HG02571 (cell line): ENCODE results near the gene MTF2.

Experiments used
- ATAC-seq: cut with Tn5 transposase; IDR thresholded peaks from one replicate; pipeline ENCODE4 v1.9.1; 2021; ENCODE audit warnings: mild to moderate bottlenecking, moderate library complexity; ENCODE audit not compliant: unreplicated experiment

MTF2 gene

GRCh38 chr1:93081716-93082115 is 2.6 kb downstream of the MTF2 start:
- ATAC-seq, result no peak

GRCh38 chr1:93082313-93082712 is 3.2 kb downstream of the MTF2 start:
- ATAC-seq, result no peak

GRCh38 chr1:93083979-93084378 is 4.9 kb downstream of the MTF2 start:
- ATAC-seq, result no peak

GRCh38 chr1:93087532-93087931 is 8.4 kb downstream of the MTF2 start:
- no peak for ATAC-seq

- ATAC-seq, result no peak
These were observed 14.4 kb downstream of the MTF2 start for GRCh38 chr1:93093332-93094006.

GRCh38 chr1:93095804-93096585 is 16.9 kb downstream of the MTF2 start:
- ATAC-seq, result no peak

- no peak for ATAC-seq
These were observed 23.1 kb downstream of the MTF2 start for GRCh38 chr1:93102142-93102541.

GRCh38 chr1:93106226-93106625 is 27.1 kb downstream of the MTF2 start:
- no peak for ATAC-seq

- no peak for ATAC-seq
These were observed 28.3 kb downstream of the MTF2 start for GRCh38 chr1:93107395-93107794.

- ATAC-seq, result no peak
These were observed 29.3 kb downstream of the MTF2 start for GRCh38 chr1:93108335-93108734.

GRCh38 chr1:93109578-93109977 is 30.5 kb downstream of the MTF2 start:
- ATAC-seq, result no peak

GRCh38 chr1:93111065-93111464 is 32.0 kb downstream of the MTF2 start:
- ATAC-seq, result no peak

- ATAC-seq, result no peak
These were observed 32.5 kb downstream of the MTF2 start for GRCh38 chr1:93111561-93111960.

- no peak for ATAC-seq
These were observed 34.0 kb downstream of the MTF2 start for GRCh38 chr1:93113127-93113526.

- no peak for ATAC-seq
These were observed 35.3 kb downstream of the MTF2 start for GRCh38 chr1:93114391-93114790.

- no peak for ATAC-seq
These were observed 41.5 kb downstream of the MTF2 start for GRCh38 chr1:93120614-93121013.

GRCh38 chr1:93123201-93123783 is 44.2 kb downstream of the MTF2 start:
- no peak for ATAC-seq

- ATAC-seq, result no peak
These were observed 45.7 kb downstream of the MTF2 start for GRCh38 chr1:93124556-93125355.

GRCh38 chr1:93129507-93130099 is 50.5 kb downstream of the MTF2 start:
- ATAC-seq, result no peak

- no peak for ATAC-seq
These were observed 53.6 kb downstream of the MTF2 start for GRCh38 chr1:93132638-93133037.

GRCh38 chr1:93136445-93136844 is 57.4 kb downstream of the MTF2 start:
- no peak for ATAC-seq
